Keratinocyte (primary cell): ENCODE data around the gene SLC2A5.
"Not testable (repeated sequence)": the region's sequence is repeated elsewhere in the genome, so short reads cannot be mapped to it uniquely, and the experiment has no call there.

ENCODE experiments used
- CTCF ChIP-seq, 3 experiments: IDR thresholded peaks in 1 of 3; conservative IDR thresholded peaks in 1 of 3; optimal IDR thresholded peaks in 1 of 3; 2 replicates in 2 of 3; 3 replicates in 1 of 3; pipeline versions ENCODE3 to v1.5.1; 2011; ENCODE audit warnings: low read length in 3 of 3, mild to moderate bottlenecking in 3 of 3, moderate library complexity in 2 of 3, control low read depth in 1 of 3, inconsistent platforms in 1 of 3; ENCODE audit not compliant: insufficient read depth in 2 of 3; ENCODE audit errors: extremely low read depth in 1 of 3
- EZH2 ChIP-seq: IDR thresholded peaks from one replicate; pipeline ENCODE4 v1.6.1; 2012; ENCODE audit warnings: inconsistent platforms, mild to moderate bottlenecking, low read length, moderate library complexity

GRCh38 chr1:8993962-8994675 is 75.3 kb downstream of the SLC2A5 start:
- TF ChIP-seq CTCF (optimal IDR thresholded peaks at IDR 0.05 in 1 of 3, IDR thresholded peaks at IDR 0.05 in 1 of 3, conservative IDR thresholded peaks at IDR 0.05 in 1 of 3; ENCODE audit: extremely low read depth in 1 of 3, insufficient read depth in 2 of 3, low read length in 3 of 3); EZH2: not testable (repeated sequence)
